GM10248 (cell line): ENCODE measurements around the gene KCNQ4.

Experiments used
- CTCF ChIA-PET: fragments of 300-600 bp; sonication (Branson Sonifier 250); formaldehyde crosslinking; extraction: SDS; loops from one replicate; lab custom pipeline; 2021; ENCODE audit warnings: antibody characterized with exemption; lab: Yijun Ruan, JAX
- POLR2A ChIA-PET: fragments of 350-650 bp; sonication (Branson Sonifier 250); formaldehyde crosslinking; extraction: SDS; loops from one replicate; lab custom pipeline; 2020; ENCODE audit warnings: antibody characterized with exemption; lab: Yijun Ruan, JAX
- DNase-seq: peaks from one replicate; pipeline ENCODE4 v3.0.0; 2012; ENCODE audit errors: extremely low spot score
- CTCF ChIP-seq: IDR thresholded peaks from 2 replicates; pipeline ENCODE4 v1.5.1; 2012; ENCODE audit warnings: mild to moderate bottlenecking, low read depth; ENCODE audit errors: extremely low read depth, missing control alignments, control extremely low read depth

KCNQ4 gene

GRCh38 chr1:40848530-40849189, 65.1 kb downstream of the KCNQ4 start:
- POLR2A ChIA-PET = no interaction called here
- DNase-seq = no peak
- CTCF ChIA-PET = interaction anchor here (0.9 to 7.9 kb wide), 18 partner anchors 9 to 236 kb away, joined by 3 to 95 read pairs (median 6); partner anchors contain the start of gene CITED4
- TF ChIP-seq CTCF = peak; percentile 82

GRCh38 chr1:40849801-40850592, 66.4 kb downstream of the KCNQ4 start:
- peak; percentile 92 for TF ChIP-seq CTCF
- peak; percentile 81 for DNase-seq
- ChIA-PET POLR2A (no interaction called here), CTCF (interaction anchor here (0.6 to 7.9 kb wide), 39 partner anchors 10 to 250 kb away, joined by 3 to 95 read pairs (median 4); partner anchors contain the start of gene CITED4)

DNA sequence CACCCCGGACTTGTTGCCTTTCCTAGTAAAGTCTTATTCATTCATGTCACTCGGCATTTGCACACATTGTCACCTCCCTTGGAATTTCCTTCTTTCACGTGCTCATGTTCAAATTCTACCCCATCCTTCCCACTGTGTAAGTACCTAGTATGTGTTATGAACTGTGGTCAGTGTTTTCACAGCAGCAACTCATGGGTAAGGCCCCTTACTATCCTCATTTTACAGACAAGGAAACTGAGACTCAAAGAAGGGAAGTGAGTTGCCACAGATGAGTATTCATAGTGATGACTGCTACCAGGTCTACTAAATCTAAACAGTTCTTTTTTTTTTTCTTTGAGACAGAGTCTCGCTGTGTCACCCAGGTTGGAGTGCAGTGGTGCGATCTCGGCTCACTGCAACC, 68.1 kb downstream of the KCNQ4 start:
- DNase-seq = no peak
- POLR2A ChIA-PET = no interaction called here
- CTCF ChIA-PET = interaction anchor here (1.1 to 7.9 kb wide), 11 partner anchors 9 to 241 kb away, joined by 3 to 95 read pairs (median 6); partner anchors contain the start of gene CITED4
- TF ChIP-seq CTCF = no peak

GRCh38 chr1:40853113-40853884, 69.7 kb downstream of the KCNQ4 start:
- ChIA-PET POLR2A (no interaction called here), CTCF (interaction anchor here (0.9 to 7.4 kb wide), 10 partner anchors 7 to 241 kb away, joined by 3 to 57 read pairs (median 6); partner anchors contain the start of gene CITED4)
- TF ChIP-seq CTCF = no peak
- no peak for DNase-seq

- ChIA-PET POLR2A (no interaction called here), CTCF (interaction anchor here (1.2 to 7.4 kb wide), 6 partner anchors 6 to 95 kb away, joined by 3 to 57 read pairs (median 8); partner anchors contain the start of gene CITED4)
- no peak for DNase-seq
- TF ChIP-seq CTCF = no peak
Measured at GRCh38 chr1:40853885-40854170, 70.2 kb downstream of the KCNQ4 start.

DNA sequence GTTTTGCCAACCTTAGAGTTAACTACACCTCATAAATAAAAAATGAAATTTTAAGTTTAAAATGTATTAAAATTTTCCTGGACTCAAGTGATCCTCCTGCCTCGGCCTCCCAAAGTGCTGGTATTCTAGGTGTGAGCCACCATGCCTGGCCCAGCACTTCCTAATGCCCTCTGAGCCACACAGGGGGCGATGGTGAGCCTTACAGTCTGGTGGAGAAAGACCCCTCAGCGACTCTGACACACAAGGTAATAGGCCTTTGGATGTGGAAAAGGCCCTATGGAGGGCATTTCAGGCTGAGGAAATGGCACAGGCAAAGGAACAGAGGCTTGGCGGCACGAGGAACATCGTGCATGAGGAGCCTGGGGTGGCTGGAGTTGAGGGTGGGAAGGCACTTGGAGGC, 71.9 kb downstream of the KCNQ4 start:
- ChIA-PET POLR2A (no interaction called here), CTCF (interaction anchor here (0.7 to 1.2 kb wide), 3 partner anchors 81 to 98 kb away, joined by 3 to 7 read pairs (median 4); no protein-coding TSS in a partner anchor)
- no peak for DNase-seq
- peak; percentile 17 for TF ChIP-seq CTCF
